GM12878 (cell line): ENCODE data around the gene PSMD1. TPM values are rescaled to one million over a fixed set of nuclear protein-coding genes. Genes with fewer than 3 reads are reported as not detected.
A peak's percentile ranks its signal among the peaks of the same experiment; 100 is the strongest.

ENCODE experiments used
- ATAC-seq: fragments of 200-7000 bp; cut with Tn5 transposase; 3 replicates; pipeline ENCODE4 v1.9.1; 2020; ENCODE audit warnings: mild to moderate bottlenecking, moderate library complexity
- BruUV-seq: library from RNA; stranded (reverse); fragments of 400-500 nt; replicated peaks from 2 replicates; lab custom pipeline; 2021; lab: Mats Ljungman, UMichigan
- CTCF ChIA-PET: fragments of 300-600 bp; sonication (Branson Sonifier 250); formaldehyde crosslinking; extraction: SDS; loops from one replicate; lab custom pipeline; 2021; ENCODE audit warnings: inconsistent platforms; lab: Yijun Ruan, JAX
- POLR2A ChIA-PET: fragments of 350-600 bp; formaldehyde crosslinking; extraction: SDS; loops from one replicate; lab custom pipeline; 2021; ENCODE audit warnings: inconsistent platforms; lab: Charles Lee
- RAD21 ChIA-PET: fragments of 300-600 bp; sonication (Branson Sonifier 250); formaldehyde crosslinking; loops from one replicate; lab custom pipeline; 2023; ENCODE audit warnings: antibody characterized with exemption; ENCODE audit not compliant: unreplicated experiment; lab: Charles Lee
- SMC1A ChIA-PET: fragments of 300-600 bp; sonication (Branson Sonifier 250); formaldehyde crosslinking; loops from one replicate; lab custom pipeline; 2023; ENCODE audit not compliant: unreplicated experiment, uncharacterized antibody; lab: Charles Lee
- DNase-seq: peaks from one replicate; pipeline ENCODE4 v3.0.0-alpha.2; 2011; ENCODE audit warnings: low read depth, low spot score
- FAIRE-seq: peaks from 3 replicates; lab custom pipeline; 2011; peaks lifted over from hg19 to GRCh38; lab: Jason Lieb, UNC
- H2AFZ ChIP-seq: 2 replicates; pipeline ENCODE4 v1.6.0; 2011; ENCODE audit warnings: low read depth, low read length, control low read depth; ENCODE audit not compliant: control insufficient read depth
- H3K27ac ChIP-seq: 2 replicates; pipeline ENCODE4 v1.5.1; 2011; ENCODE audit warnings: control low read depth; ENCODE audit not compliant: control insufficient read depth, insufficient read depth
- H3K27me3 ChIP-seq, 2 experiments: replicated peaks in 1 of 2; 2 replicates each; pipeline versions ENCODE4 v1.6.0 to v1.6.1; 2011; ENCODE audit warnings: low read length in 1 of 2; ENCODE audit not compliant: control insufficient read depth in 2 of 2, insufficient read depth in 2 of 2
- H3K36me3 ChIP-seq, 2 experiments: 2 replicates each; pipeline ENCODE4 v1.5.1; 2011; ENCODE audit warnings: low read length in 1 of 2; ENCODE audit not compliant: control insufficient read depth in 2 of 2, insufficient read depth in 2 of 2
- H3K4me1 ChIP-seq: 2 replicates; pipeline ENCODE4 v1.6.1; 2011; ENCODE audit warnings: mild to moderate bottlenecking, low read length, moderate library complexity, mixed read lengths; ENCODE audit not compliant: control insufficient read depth, insufficient read depth
- H3K4me2 ChIP-seq: 2 replicates; pipeline ENCODE4 v1.6.0; 2011; ENCODE audit warnings: control low read depth; ENCODE audit not compliant: control insufficient read depth, insufficient read depth
- H3K4me3 ChIP-seq: fragments of 200-600 bp; sonication (generic); 2 replicates; pipeline ENCODE4 v1.5.1; 2016
- H3K79me2 ChIP-seq: 2 replicates; pipeline ENCODE4 v1.6.0; 2011; ENCODE audit warnings: low read length; ENCODE audit not compliant: control insufficient read depth, insufficient read depth
- H3K9ac ChIP-seq: 2 replicates; pipeline ENCODE4 v1.8.0; 2011; ENCODE audit warnings: low read length, control low read depth, mixed read lengths; ENCODE audit not compliant: control insufficient read depth, insufficient read depth
- H3K9me3 ChIP-seq: replicated peaks from 3 replicates; pipeline ENCODE4 v1.5.1; 2011; ENCODE audit warnings: mild to moderate bottlenecking, low read length; ENCODE audit not compliant: control insufficient read depth, insufficient read depth
- H4K20me1 ChIP-seq: 2 replicates; pipeline ENCODE4 v1.6.0; 2011; ENCODE audit not compliant: control insufficient read depth, insufficient read depth
- LARP7 ChIP-seq: fragments of 450-650 bp; IDR thresholded peaks from 2 replicates; pipeline ENCODE4 v1.6.1; 2017; ENCODE audit warnings: mild to moderate bottlenecking
- NBN ChIP-seq: fragments of 450-650 bp; IDR thresholded peaks from 2 replicates; pipeline ENCODE4 v1.6.1; 2016
- RAD21 ChIP-seq: IDR thresholded peaks from 2 replicates; pipeline ENCODE4 v1.6.1; 2011; ENCODE audit warnings: mild to moderate bottlenecking, low read depth, low read length, moderate library complexity; ENCODE audit not compliant: insufficient read depth
- ZNF207 ChIP-seq: fragments of 450-650 bp; IDR thresholded peaks from 2 replicates; pipeline ENCODE4 v1.6.1; 2014; ENCODE audit warnings: antibody characterized with exemption, mild to moderate bottlenecking, borderline replicate concordance
- ZNF384 ChIP-seq: IDR thresholded peaks from 2 replicates; pipeline ENCODE4 v1.6.1; 2012; ENCODE audit warnings: low read depth, mild to moderate bottlenecking, low read length, improper control_type of control experiment, borderline replicate concordance
- ZZZ3 ChIP-seq: IDR thresholded peaks from 2 replicates; pipeline ENCODE4 v1.6.1; 2011; ENCODE audit warnings: low read depth; ENCODE audit not compliant: control insufficient read depth, insufficient read length
- WGBS: methylation state at CpG from one replicate; pipeline ENCODE4 v1.1.6; 2016; ENCODE audit warnings: low lambda C conversion rate; ENCODE audit not compliant: insufficient replicate concordance, insufficient coverage; ENCODE audit errors: missing lambda C conversion rate; 5-methylcytosine and 5-hydroxymethylcytosine counted together
- in situ Hi-C: fragments of 300-500 bp; cut with MboI; formaldehyde crosslinking; loops from 9 replicates; pipeline ENCODE4 v1.14.3; 2018; ENCODE audit warnings: mixed read lengths
- intact Hi-C: fragments of 100-400 bp; cut with micrococcal nuclease; formaldehyde crosslinking; loops from one replicate; pipeline ENCODE4 v1.14.2; 2022; ENCODE audit not compliant: unreplicated experiment
- polyA plus RNA-seq, 11 experiments: library from polyadenylated mRNA; depleted of rRNA in 4 of 11; unstranded in 6 of 11; stranded (reverse) in 5 of 11; fragments of >200 nt; fragmentation: Nextera tagmentation in 4 of 11; fragmentation: Illumina TruSeq in 1 of 11; extraction: Ambion mirVana in 4 of 11; extraction: Trizol in 1 of 11; gene quantifications; 1 replicate in 1 of 11; 2 replicates in 10 of 11; pipeline versions ENCODE4 v1.2.1 to v1.2.3, GENCODE V29; 2011 to 2016; ENCODE audit warnings: inconsistent platforms in 2 of 11, missing spikeins in 2 of 11, low read depth in 1 of 11
- total RNA-seq, 4 experiments: library from RNA; depleted of rRNA in 3 of 4; stranded (reverse); fragments of >200 nt in 3 of 4; fragmentation: Illumina TruSeq in 1 of 4; extraction: Trizol in 1 of 4; gene quantifications; 2 replicates each; pipeline versions ENCODE4 v1.2.1 to v1.2.3, GENCODE V29; 2013 to 2021
- TF ChIP-seq, protein P1 (sequence below): IDR thresholded peaks from 2 replicates; pipeline ENCODE4 v1.6.1; 2012; ENCODE audit warnings: mild to moderate bottlenecking, low read depth, low read length
- TF ChIP-seq, protein P2 (sequence below): fragments of 450-650 bp; IDR thresholded peaks from 2 replicates; pipeline ENCODE4 v1.6.1; 2017; ENCODE audit warnings: mild to moderate bottlenecking
- TF ChIP-seq, protein P3 (sequence below), 3 experiments: IDR thresholded peaks in 2 of 3; conservative IDR thresholded peaks in 1 of 3; 2 replicates each; pipeline ENCODE4 v1.5.1; 2011; ENCODE audit warnings: low read depth in 3 of 3, low read length in 3 of 3, mild to moderate bottlenecking in 3 of 3, control low read depth in 2 of 3, moderate library complexity in 2 of 3, inconsistent platforms in 1 of 3, mixed read lengths in 1 of 3; ENCODE audit not compliant: control insufficient read depth in 2 of 3, insufficient read depth in 1 of 3; ENCODE audit errors: extremely low read depth in 1 of 3

The PSMD1 gene
- total and polyA plus RNA-seq, 10 of the 15 experiments (the other 5 are each of a cell fraction or from before 2014, with no cell fraction given), result 87.4 to 220 (median 139) TPM

DNA sequence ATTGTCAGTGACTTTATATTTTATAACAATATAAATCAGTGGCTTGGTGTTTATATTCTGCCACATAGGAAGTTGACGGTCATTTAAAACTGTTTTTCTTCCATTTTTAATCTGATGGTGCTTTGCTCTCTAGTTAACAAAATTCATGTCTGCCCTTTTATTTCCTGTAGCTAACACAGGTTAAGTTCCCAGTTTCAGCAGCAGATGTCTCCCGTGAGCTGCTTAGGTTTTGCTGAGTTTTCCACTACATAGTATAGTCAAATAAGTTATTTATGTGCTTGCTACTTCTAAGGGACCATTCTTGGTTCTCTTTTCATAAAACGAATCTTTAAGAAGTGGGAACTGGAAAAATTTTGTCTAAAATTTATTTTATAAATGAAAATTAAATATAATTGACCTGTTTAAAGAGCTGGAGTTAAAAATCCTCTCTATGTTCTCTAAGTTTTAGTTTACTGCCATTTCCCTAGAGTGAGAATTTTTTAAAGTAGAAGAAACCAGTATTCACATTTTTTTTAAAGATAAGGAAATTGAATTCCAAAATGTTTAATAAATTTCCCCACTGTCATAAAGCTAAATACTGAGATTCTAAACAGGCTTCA is 47.5 kb downstream of the PSMD1 start (continued):
- TF ChIP-seq ZNF207, result no peak
- TF ChIP-seq, protein P1, sequence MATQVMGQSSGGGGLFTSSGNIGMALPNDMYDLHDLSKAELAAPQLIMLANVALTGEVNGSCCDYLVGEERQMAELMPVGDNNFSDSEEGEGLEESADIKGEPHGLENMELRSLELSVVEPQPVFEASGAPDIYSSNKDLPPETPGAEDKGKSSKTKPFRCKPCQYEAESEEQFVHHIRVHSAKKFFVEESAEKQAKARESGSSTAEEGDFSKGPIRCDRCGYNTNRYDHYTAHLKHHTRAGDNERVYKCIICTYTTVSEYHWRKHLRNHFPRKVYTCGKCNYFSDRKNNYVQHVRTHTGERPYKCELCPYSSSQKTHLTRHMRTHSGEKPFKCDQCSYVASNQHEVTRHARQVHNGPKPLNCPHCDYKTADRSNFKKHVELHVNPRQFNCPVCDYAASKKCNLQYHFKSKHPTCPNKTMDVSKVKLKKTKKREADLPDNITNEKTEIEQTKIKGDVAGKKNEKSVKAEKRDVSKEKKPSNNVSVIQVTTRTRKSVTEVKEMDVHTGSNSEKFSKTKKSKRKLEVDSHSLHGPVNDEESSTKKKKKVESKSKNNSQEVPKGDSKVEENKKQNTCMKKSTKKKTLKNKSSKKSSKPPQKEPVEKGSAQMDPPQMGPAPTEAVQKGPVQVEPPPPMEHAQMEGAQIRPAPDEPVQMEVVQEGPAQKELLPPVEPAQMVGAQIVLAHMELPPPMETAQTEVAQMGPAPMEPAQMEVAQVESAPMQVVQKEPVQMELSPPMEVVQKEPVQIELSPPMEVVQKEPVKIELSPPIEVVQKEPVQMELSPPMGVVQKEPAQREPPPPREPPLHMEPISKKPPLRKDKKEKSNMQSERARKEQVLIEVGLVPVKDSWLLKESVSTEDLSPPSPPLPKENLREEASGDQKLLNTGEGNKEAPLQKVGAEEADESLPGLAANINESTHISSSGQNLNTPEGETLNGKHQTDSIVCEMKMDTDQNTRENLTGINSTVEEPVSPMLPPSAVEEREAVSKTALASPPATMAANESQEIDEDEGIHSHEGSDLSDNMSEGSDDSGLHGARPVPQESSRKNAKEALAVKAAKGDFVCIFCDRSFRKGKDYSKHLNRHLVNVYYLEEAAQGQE, result no peak
- TF ChIP-seq, protein P2, sequence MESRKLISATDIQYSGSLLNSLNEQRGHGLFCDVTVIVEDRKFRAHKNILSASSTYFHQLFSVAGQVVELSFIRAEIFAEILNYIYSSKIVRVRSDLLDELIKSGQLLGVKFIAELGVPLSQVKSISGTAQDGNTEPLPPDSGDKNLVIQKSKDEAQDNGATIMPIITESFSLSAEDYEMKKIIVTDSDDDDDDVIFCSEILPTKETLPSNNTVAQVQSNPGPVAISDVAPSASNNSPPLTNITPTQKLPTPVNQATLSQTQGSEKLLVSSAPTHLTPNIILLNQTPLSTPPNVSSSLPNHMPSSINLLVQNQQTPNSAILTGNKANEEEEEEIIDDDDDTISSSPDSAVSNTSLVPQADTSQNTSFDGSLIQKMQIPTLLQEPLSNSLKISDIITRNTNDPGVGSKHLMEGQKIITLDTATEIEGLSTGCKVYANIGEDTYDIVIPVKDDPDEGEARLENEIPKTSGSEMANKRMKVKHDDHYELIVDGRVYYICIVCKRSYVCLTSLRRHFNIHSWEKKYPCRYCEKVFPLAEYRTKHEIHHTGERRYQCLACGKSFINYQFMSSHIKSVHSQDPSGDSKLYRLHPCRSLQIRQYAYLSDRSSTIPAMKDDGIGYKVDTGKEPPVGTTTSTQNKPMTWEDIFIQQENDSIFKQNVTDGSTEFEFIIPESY, result no peak
- TF ChIP-seq ZZZ3, result no peak

DNA sequence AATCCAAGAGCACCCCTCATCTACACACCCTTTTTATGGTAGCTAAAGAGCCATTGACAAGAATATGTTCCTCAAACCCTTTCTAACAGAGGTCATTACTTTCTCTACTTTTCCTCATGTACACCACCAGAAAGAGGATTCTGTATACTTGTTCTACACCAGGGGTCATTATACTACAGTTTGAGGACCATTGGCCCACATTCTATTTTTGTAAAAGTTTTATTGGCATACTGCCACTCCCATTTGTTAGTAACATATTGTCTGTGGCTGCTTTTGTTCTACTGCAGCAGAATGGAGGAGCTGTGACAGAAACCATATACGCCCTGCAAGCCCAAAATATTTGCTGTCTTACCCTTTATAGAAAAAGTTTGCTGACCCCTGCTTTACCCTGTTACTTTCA is 53.9 kb downstream of the PSMD1 start:
- ChIA-PET POLR2A (interaction anchor here (1.0 kb wide), 1 partner anchor 70 kb away, joined by 3 read pairs; no protein-coding TSS in a partner anchor), RAD21 (interaction anchor here (1.0 to 1.1 kb wide), 2 partner anchors 117 to 290 kb away, joined by 3 to 4 read pairs; no protein-coding TSS in a partner anchor), CTCF (interaction anchor here (0.8 to 1.5 kb wide), 8 partner anchors 8 to 300 kb away, joined by 3 to 6 read pairs (median 3); no protein-coding TSS in a partner anchor), SMC1A (interaction anchor here (0.6 to 1.9 kb wide), 8 partner anchors 20 to 341 kb away, joined by 3 to 6 read pairs (median 4); no protein-coding TSS in a partner anchor)
- Histone ChIP-seq H3K4me2 (no peak overlapping the region), H3K79me2 (no peaks in the 10 kb centered on the region), H3K36me3 (peaks cover 0 to 18% of the 10 kb centered on the region in 2 experiments; a peak in 1 of 4 replicates), H3K9ac (no peak overlapping the region), H3K4me3 (no peak overlapping the region), H3K27ac (no peak overlapping the region), H3K27me3 (no peaks in the 10 kb centered on the region), H4K20me1 (no peaks in the 10 kb centered on the region), H3K4me1 (no peaks in the 10 kb centered on the region), H2AFZ (no peak overlapping the region), H3K9me3 (no peaks in the 10 kb centered on the region)
- 100% methylated on average over 1 of the region's 1 CpG for WGBS
- intact Hi-C loops (no loop called here), in situ Hi-C loops (no loop called here)
- FAIRE-seq, result no peak
- no peak for DNase-seq
- BruUV-seq, result no TSS peak
- ATAC-seq, result no peak
- TF ChIP-seq NBN, result no peak
- peak; percentile 39 for TF ChIP-seq RAD21
- TF ChIP-seq LARP7, result no peak
- TF ChIP-seq, protein P3, sequence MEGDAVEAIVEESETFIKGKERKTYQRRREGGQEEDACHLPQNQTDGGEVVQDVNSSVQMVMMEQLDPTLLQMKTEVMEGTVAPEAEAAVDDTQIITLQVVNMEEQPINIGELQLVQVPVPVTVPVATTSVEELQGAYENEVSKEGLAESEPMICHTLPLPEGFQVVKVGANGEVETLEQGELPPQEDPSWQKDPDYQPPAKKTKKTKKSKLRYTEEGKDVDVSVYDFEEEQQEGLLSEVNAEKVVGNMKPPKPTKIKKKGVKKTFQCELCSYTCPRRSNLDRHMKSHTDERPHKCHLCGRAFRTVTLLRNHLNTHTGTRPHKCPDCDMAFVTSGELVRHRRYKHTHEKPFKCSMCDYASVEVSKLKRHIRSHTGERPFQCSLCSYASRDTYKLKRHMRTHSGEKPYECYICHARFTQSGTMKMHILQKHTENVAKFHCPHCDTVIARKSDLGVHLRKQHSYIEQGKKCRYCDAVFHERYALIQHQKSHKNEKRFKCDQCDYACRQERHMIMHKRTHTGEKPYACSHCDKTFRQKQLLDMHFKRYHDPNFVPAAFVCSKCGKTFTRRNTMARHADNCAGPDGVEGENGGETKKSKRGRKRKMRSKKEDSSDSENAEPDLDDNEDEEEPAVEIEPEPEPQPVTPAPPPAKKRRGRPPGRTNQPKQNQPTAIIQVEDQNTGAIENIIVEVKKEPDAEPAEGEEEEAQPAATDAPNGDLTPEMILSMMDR (IDR thresholded peaks at IDR 0.05 in 2 of 3, conservative IDR thresholded peaks at IDR 0.05 in 1 of 3; ENCODE audit: control insufficient read depth in 2 of 3, extremely low read depth in 1 of 3, insufficient read depth in 1 of 3, low read depth in 3 of 3, low read length in 3 of 3), result peak in 1 of 3 experiments; percentile 35; a peak in 2 of 6 replicates
- TF ChIP-seq ZNF384, result no peak
